GM13976 (cell line): ENCODE measurements around the gene ARSI.

ENCODE experiments used
- DNase-seq: peaks from one replicate; pipeline ENCODE4 v3.0.0; 2012; ENCODE audit warnings: low spot score
- in situ Hi-C: fragments of 300-500 bp; cut with MboI; formaldehyde crosslinking; loops from one replicate; pipeline ENCODE4 v1.12.0; 2022; ENCODE audit warnings: low sequenced_read_pairs, mixed read lengths, inconsistent platforms; ENCODE audit not compliant: unreplicated experiment
- TF ChIP-seq, protein P1 (sequence below): IDR thresholded peaks from 2 replicates; pipeline ENCODE4 v1.5.1; 2012; ENCODE audit warnings: borderline replicate concordance, mild to moderate bottlenecking; ENCODE audit not compliant: insufficient read depth; ENCODE audit errors: extremely low read depth, missing control alignments, control extremely low read depth

ARSI gene

DNA sequence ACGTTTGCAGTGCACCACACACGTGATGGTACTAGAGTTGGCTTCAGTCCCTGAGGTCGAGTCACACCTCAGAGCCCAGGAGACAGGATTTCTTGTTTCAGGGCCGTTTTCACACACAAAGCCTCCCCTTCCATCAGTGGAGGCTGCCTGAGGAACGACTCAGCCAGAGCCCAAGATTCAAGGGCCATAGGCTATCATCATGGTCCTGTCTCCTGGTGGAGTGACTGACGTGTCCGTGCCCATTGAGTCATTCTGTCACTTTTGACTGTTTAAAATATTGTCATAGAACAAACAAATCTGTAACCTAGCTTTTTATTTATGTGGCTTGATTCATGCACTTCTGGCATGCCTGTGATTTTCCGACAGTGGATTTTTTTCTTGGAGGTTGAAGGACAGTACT is 41.5 kb downstream of the ARSI start:
- TF ChIP-seq, protein P1, sequence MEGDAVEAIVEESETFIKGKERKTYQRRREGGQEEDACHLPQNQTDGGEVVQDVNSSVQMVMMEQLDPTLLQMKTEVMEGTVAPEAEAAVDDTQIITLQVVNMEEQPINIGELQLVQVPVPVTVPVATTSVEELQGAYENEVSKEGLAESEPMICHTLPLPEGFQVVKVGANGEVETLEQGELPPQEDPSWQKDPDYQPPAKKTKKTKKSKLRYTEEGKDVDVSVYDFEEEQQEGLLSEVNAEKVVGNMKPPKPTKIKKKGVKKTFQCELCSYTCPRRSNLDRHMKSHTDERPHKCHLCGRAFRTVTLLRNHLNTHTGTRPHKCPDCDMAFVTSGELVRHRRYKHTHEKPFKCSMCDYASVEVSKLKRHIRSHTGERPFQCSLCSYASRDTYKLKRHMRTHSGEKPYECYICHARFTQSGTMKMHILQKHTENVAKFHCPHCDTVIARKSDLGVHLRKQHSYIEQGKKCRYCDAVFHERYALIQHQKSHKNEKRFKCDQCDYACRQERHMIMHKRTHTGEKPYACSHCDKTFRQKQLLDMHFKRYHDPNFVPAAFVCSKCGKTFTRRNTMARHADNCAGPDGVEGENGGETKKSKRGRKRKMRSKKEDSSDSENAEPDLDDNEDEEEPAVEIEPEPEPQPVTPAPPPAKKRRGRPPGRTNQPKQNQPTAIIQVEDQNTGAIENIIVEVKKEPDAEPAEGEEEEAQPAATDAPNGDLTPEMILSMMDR, result no peak
- in situ Hi-C loops, result no loop called here
- no peak for DNase-seq

GRCh38 chr5:150258130-150258529 is 44.6 kb downstream of the ARSI start:
- DNase-seq, result no peak
- TF ChIP-seq, protein P1, result no peak
- in situ Hi-C loops, result no loop called here

- no peak for DNase-seq
- TF ChIP-seq, protein P1, result no peak
- in situ Hi-C loops, result no loop called here
Measured at GRCh38 chr5:150257424-150257823, 45.3 kb downstream of the ARSI start.

DNA sequence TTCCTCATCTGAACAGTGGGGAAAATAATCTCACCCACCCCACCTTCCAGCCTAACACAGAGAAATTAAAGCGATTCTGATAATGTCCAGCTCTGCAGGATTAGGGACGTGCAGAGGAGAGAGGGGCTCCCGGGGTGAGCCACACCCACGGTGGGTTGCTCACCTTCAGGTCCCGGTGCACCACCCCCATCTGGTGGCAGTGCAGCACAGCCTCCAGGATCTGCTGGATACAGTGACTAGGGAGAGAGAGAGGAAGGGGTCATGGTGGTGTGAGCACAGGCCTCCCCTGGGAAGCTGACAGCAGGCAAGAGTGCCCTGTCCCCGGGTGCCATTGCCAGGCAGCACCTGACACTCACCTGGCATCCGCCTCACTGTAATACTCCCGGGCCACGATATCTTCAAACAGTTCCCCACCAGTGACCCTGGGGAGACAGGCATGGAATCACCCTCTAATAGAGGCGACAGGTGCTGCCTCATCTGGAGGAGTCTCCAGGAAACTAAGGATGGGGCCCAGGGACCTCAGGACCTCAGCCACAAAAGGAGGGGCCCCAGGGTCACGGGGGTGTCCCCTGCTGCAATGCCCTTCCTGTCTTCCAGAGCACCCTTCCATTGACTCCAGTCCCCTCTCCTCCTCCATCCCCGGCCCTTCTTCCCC is 46.2 kb downstream of the ARSI start:
- DNase-seq, result no peak
- in situ Hi-C loops, result no loop called here
- TF ChIP-seq, protein P1, result no peak

- no peak for DNase-seq
- TF ChIP-seq, protein P1, result no peak
- in situ Hi-C loops, result no loop called here
Measured at GRCh38 chr5:150255659-150256409, 46.9 kb downstream of the ARSI start.

GRCh38 chr5:150254774-150255173 is 47.9 kb downstream of the ARSI start:
- in situ Hi-C loops, result no loop called here
- TF ChIP-seq, protein P1, result no peak
- no peak for DNase-seq
